Epithelial cell of esophagus (primary cell): ENCODE measurements around the gene TOP1.
A peak's percentile ranks its signal among the peaks of the same experiment; 100 is the strongest.

Experiments used
- DNase-seq: peaks from one replicate; pipeline ENCODE4 v3.0.0; 2010; ENCODE audit warnings: low read depth
- H3K4me3 ChIP-seq: 2 replicates; pipeline ENCODE4 v1.5.1; 2011; ENCODE audit warnings: mild to moderate bottlenecking, low read length, control low read depth
- TF ChIP-seq, protein P1 (sequence below): IDR thresholded peaks from 2 replicates; pipeline ENCODE4 v1.5.1; 2011; ENCODE audit warnings: low read depth, mild to moderate bottlenecking, low read length, control low read depth, inconsistent platforms; ENCODE audit not compliant: insufficient read depth; ENCODE audit errors: missing control alignments

The TOP1 gene

DNA sequence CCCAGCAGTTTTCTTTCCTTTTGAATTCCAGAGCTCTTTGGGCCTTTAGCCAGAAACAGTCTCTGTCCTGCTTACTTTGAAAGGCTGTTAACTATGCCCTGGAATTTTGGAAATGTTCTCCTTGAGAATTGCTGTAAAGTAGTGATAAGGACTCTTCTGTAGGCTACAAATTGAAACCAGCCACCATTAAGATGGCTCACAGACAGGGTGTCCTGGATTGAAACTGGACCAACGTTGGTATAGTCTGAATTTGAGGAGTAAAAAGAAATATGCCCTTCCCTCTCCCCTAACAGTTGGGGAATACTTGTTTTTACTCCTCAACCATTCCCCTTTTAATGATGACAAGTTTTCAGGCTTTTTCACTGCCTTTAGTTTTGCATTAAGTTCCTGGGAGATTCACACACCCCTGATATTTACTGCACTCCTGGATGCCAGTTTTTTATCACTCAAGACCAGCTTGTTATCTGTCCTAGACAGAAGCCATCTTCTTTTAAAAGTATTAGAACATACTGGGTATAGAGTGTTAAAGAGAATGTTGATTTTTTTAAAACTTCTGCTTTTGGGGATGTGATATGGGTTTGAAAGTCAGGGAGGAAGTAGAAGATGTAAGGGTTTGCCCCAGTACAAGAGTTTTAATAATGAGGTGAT lies 21.9 kb downstream of the TOP1 start:
- DNase-seq: no peak
- H3K4me3 ChIP-seq: no peak overlapping the region
- TF ChIP-seq, protein P1, sequence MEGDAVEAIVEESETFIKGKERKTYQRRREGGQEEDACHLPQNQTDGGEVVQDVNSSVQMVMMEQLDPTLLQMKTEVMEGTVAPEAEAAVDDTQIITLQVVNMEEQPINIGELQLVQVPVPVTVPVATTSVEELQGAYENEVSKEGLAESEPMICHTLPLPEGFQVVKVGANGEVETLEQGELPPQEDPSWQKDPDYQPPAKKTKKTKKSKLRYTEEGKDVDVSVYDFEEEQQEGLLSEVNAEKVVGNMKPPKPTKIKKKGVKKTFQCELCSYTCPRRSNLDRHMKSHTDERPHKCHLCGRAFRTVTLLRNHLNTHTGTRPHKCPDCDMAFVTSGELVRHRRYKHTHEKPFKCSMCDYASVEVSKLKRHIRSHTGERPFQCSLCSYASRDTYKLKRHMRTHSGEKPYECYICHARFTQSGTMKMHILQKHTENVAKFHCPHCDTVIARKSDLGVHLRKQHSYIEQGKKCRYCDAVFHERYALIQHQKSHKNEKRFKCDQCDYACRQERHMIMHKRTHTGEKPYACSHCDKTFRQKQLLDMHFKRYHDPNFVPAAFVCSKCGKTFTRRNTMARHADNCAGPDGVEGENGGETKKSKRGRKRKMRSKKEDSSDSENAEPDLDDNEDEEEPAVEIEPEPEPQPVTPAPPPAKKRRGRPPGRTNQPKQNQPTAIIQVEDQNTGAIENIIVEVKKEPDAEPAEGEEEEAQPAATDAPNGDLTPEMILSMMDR: no peak

DNA sequence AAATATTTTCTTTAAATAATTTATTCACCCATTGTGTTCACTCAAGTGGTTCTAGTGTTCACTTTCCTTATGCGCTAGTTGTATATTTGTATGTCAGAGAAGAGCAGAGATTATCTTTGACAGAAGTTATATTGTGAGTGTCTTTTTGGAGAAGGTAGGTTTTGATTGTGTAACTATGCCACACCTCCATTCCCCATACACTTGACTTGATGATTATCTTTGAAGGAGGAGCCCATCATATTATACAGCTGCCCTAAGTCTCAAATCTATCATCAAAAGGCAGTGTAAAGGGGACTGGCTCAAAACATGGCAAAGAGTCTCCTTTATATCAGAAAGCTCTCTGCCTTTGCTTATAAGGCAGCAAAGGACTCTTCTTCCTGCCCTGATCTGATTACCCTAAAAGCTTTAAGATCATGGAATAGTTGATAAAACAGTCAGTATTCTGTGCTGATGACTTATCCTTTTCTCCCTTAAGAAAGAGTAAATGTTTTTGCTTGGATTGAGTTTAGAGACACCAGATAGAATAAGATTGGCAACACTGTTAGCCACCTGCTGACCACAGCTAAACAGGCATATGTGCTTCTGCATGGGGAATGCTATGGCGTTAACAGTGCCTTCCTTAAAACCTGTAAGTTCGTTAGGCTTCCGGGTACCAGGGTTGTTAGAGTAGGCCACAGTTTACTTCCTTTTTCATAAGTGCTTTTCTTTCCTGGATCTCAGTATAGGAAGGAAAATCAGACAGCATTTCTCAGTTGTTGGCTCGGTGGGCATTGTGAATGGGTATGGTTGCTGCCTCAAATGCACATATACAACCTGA lies 22.6 kb downstream of the TOP1 start:
- no peak for DNase-seq
- TF ChIP-seq, protein P1: no peak
- H3K4me3 ChIP-seq: no peak overlapping the region

GRCh38 chr20:41052742-41053419 lies 24.3 kb downstream of the TOP1 start:
- H3K4me3 ChIP-seq: no peak overlapping the region
- TF ChIP-seq, protein P1: no peak
- DNase-seq: peak; percentile 46

GRCh38 chr20:41054070-41054846 lies 25.6 kb downstream of the TOP1 start:
- TF ChIP-seq, protein P1: no peak
- no peak for DNase-seq
- H3K4me3 ChIP-seq: no peak overlapping the region

GRCh38 chr20:41054847-41055230 lies 26.2 kb downstream of the TOP1 start:
- TF ChIP-seq, protein P1: no peak
- no peak overlapping the region for H3K4me3 ChIP-seq
- DNase-seq: no peak

GRCh38 chr20:41055679-41056078 lies 27.1 kb downstream of the TOP1 start:
- TF ChIP-seq, protein P1: no peak
- no peak for DNase-seq
- no peak overlapping the region for H3K4me3 ChIP-seq
